GM12874 (cell line): ENCODE measurements around the gene CUL3.

ENCODE experiments used
- CTCF ChIP-seq: IDR thresholded peaks from 2 replicates; pipeline ENCODE4 v1.5.1; 2011; ENCODE audit warnings: low read depth, mild to moderate bottlenecking, control low read depth, low read length, moderate library complexity; ENCODE audit not compliant: insufficient read depth

Gene CUL3

GRCh38 chr2:224585211-224586088 is at the start of gene CUL3:
CUL3 (minus strand) TSS chr2:224585363; CDS start chr2:224585009, 354 bp downstream.
- no peak for TF ChIP-seq CTCF

GRCh38 chr2:224630659-224631550 is 45.7 kb upstream of the CUL3 start:
- no peak for TF ChIP-seq CTCF

- TF ChIP-seq CTCF = no peak
These were observed 43.3 kb upstream of the CUL3 start for GRCh38 chr2:224628416-224628815.

- no peak for TF ChIP-seq CTCF
These were observed 41.6 kb upstream of the CUL3 start for GRCh38 chr2:224626735-224627134.

- no peak for TF ChIP-seq CTCF
These were observed 28.6 kb upstream of the CUL3 start for GRCh38 chr2:224613543-224614286.

- no peak for TF ChIP-seq CTCF
These were observed 27.4 kb upstream of the CUL3 start for GRCh38 chr2:224612578-224612977.
